HG03558 (cell line): Measurements from ENCODE around the gene TRPC6.

ENCODE experiments used
- ATAC-seq: cut with Tn5 transposase; IDR thresholded peaks from one replicate; pipeline ENCODE4 v1.9.1; 2021; ENCODE audit warnings: moderate number of reproducible peaks; ENCODE audit not compliant: unreplicated experiment; ENCODE audit errors: extremely low read depth

TRPC6 gene

GRCh38 chr11:101429703-101430540 is 153.9 kb downstream of the TRPC6 start:
- no peak for ATAC-seq

- ATAC-seq = no peak
Observed at GRCh38 chr11:101428918-101429317, 154.9 kb downstream of the TRPC6 start.

GRCh38 chr11:101407324-101407723 is 176.5 kb downstream of the TRPC6 start:
- no peak for ATAC-seq
